ENCODE data around the gene ICA1L. TPM values are rescaled to one million over a fixed set of nuclear protein-coding genes. Genes with fewer than 3 reads are reported as not detected.

Gene ICA1L
- total RNA-seq, 1 experiment from 2014 or later: 5.5 TPM

GRCh38 chr2:202762556-202762955 is 109.0 kb downstream of the ICA1L start:
- no peaks in the 10 kb centered on the region for H3K4me1 Mint-ChIP-seq (ENCODE audit: low read depth, unreplicated experiment)
- ChIA-PET POLR2A (no interaction called here), CTCF (no interaction called here)
- peaks cover 10% of the 10 kb centered on the region for H3K36me3 Mint-ChIP-seq (ENCODE audit: insufficient read depth, unreplicated experiment)
- no peaks in the 10 kb centered on the region for H3K9me3 Mint-ChIP-seq (ENCODE audit: unreplicated experiment)
- no peak overlapping the region for H3K4me3 Mint-ChIP-seq (ENCODE audit: unreplicated experiment)
- no peaks in the 10 kb centered on the region for H3K27me3 Mint-ChIP-seq (ENCODE audit: insufficient read depth, unreplicated experiment)
- Histone ChIP-seq H3K4me3 (ENCODE audit: low read depth, low read length) (no peak overlapping the region), H3K36me3 (ENCODE audit: control insufficient read depth, insufficient read depth, low read length) (no peaks in the 10 kb centered on the region), H3K9me3 (no peaks in the 10 kb centered on the region), H3K4me1 (0 out of 2 replicates have a peak, but pooled peaks cover 6% of the 10 kb centered on the region), H3K27me3 (replicated peaks; ENCODE audit: control insufficient read depth, insufficient read depth, low read length) (no peaks in the 10 kb centered on the region)
- no peak overlapping the region for H3K27ac Mint-ChIP-seq (ENCODE audit: unreplicated experiment)
- DNase-seq: no peak
- BruUV-seq (replicated peaks): no TSS peak
- intact Hi-C loops (cut with micrococcal nuclease; ENCODE audit: unreplicated experiment): no loop called here
- no peak for TF ChIP-seq CTCF (IDR thresholded peaks at IDR 0.05; ENCODE audit: insufficient read depth in 1 of 2, low read depth in 1 of 2, low read length in 1 of 2, severe bottlenecking in 1 of 2, unreplicated experiment in 1 of 2)

GRCh38 chr2:202760848-202761247 is 110.7 kb downstream of the ICA1L start:
- TF ChIP-seq CTCF (IDR thresholded peaks at IDR 0.05; ENCODE audit: insufficient read depth in 1 of 2, low read depth in 1 of 2, low read length in 1 of 2, severe bottlenecking in 1 of 2, unreplicated experiment in 1 of 2): no peak
- POLR2A ChIA-PET: no interaction called here
- BruUV-seq (replicated peaks): no TSS peak
- no peak overlapping the region for H3K4me3 ChIP-seq (ENCODE audit: low read depth, low read length)
- CTCF ChIA-PET: no interaction called here
- H3K36me3 Mint-ChIP-seq (ENCODE audit: insufficient read depth, unreplicated experiment): peaks cover 10% of the 10 kb centered on the region
- H3K36me3 ChIP-seq (ENCODE audit: control insufficient read depth, insufficient read depth, low read length): 0 out of 2 replicates have a peak, but pooled peaks cover 1% of the 10 kb centered on the region
- no peak for DNase-seq
- intact Hi-C loops (cut with micrococcal nuclease; ENCODE audit: unreplicated experiment): no loop called here
- H3K4me1 Mint-ChIP-seq (ENCODE audit: low read depth, unreplicated experiment): no peaks in the 10 kb centered on the region
- H3K27ac Mint-ChIP-seq (ENCODE audit: unreplicated experiment): no peak overlapping the region
- H3K27me3 ChIP-seq (replicated peaks; ENCODE audit: control insufficient read depth, insufficient read depth, low read length): no peaks in the 10 kb centered on the region
- H3K4me3 Mint-ChIP-seq (ENCODE audit: unreplicated experiment): no peak overlapping the region
- no peaks in the 10 kb centered on the region for H3K9me3 ChIP-seq
- H3K9me3 Mint-ChIP-seq (ENCODE audit: unreplicated experiment): no peaks in the 10 kb centered on the region
- 0 out of 2 replicates have a peak, but pooled peaks cover 7% of the 10 kb centered on the region for H3K4me1 ChIP-seq
- no peaks in the 10 kb centered on the region for H3K27me3 Mint-ChIP-seq (ENCODE audit: insufficient read depth, unreplicated experiment)

- H3K36me3 Mint-ChIP-seq (ENCODE audit: insufficient read depth, unreplicated experiment): peaks cover 10% of the 10 kb centered on the region
- H3K4me3 Mint-ChIP-seq (ENCODE audit: unreplicated experiment): no peak overlapping the region
- intact Hi-C loops (cut with micrococcal nuclease; ENCODE audit: unreplicated experiment): no loop called here
- POLR2A ChIA-PET: no interaction called here
- H3K4me1 Mint-ChIP-seq (ENCODE audit: low read depth, unreplicated experiment): no peaks in the 10 kb centered on the region
- Histone ChIP-seq H3K9me3 (no peaks in the 10 kb centered on the region), H3K4me1 (0 out of 2 replicates have a peak, but pooled peaks cover 7% of the 10 kb centered on the region), H3K36me3 (ENCODE audit: control insufficient read depth, insufficient read depth, low read length) (0 out of 2 replicates have a peak, but pooled peaks cover 1% of the 10 kb centered on the region), H3K27me3 (replicated peaks; ENCODE audit: control insufficient read depth, insufficient read depth, low read length) (no peaks in the 10 kb centered on the region), H3K4me3 (ENCODE audit: low read depth, low read length) (no peak overlapping the region)
- TF ChIP-seq CTCF (IDR thresholded peaks at IDR 0.05; ENCODE audit: insufficient read depth in 1 of 2, low read depth in 1 of 2, low read length in 1 of 2, severe bottlenecking in 1 of 2, unreplicated experiment in 1 of 2): no peak
- H3K27ac Mint-ChIP-seq (ENCODE audit: unreplicated experiment): no peak overlapping the region
- BruUV-seq (replicated peaks): no TSS peak
- no peaks in the 10 kb centered on the region for H3K27me3 Mint-ChIP-seq (ENCODE audit: insufficient read depth, unreplicated experiment)
- no peaks in the 10 kb centered on the region for H3K9me3 Mint-ChIP-seq (ENCODE audit: unreplicated experiment)
- CTCF ChIA-PET: no interaction called here
- no peak for DNase-seq
These were observed 113.0 kb downstream of the ICA1L start for GRCh38 chr2:202758604-202759003.

Data from Caco-2 (cell line).